K562 (cell line): ENCODE data around the gene TPSAB1. TPM values are rescaled to one million over a fixed set of nuclear protein-coding genes. Genes with fewer than 3 reads are reported as not detected.

ENCODE experiments used
- ATAC-seq: fragments of 200-7000 bp; cut with Tn5 transposase; 3 replicates; pipeline ENCODE4 v1.9.1; 2020; ENCODE audit warnings: moderate library complexity
- BruUV-seq: library from RNA; stranded (reverse); fragments of 400-500 nt; replicated peaks from 2 replicates; lab custom pipeline; 2021; lab: Mats Ljungman, UMichigan
- CTCF ChIA-PET: fragments of 300-600 bp; formaldehyde crosslinking; extraction: SDS; loops from one replicate; lab custom pipeline; 2021; ENCODE audit warnings: low intra/inter-chr PET ratio; lab: Yijun Ruan, JAX
- POLR2A ChIA-PET: fragments of 300-600, 350-650 bp; sonication (Branson Sonifier 250); formaldehyde crosslinking; extraction: SDS; loops from one replicate; lab custom pipeline; 2021; ENCODE audit warnings: antibody characterized with exemption, inconsistent platforms; lab: Yijun Ruan, JAX
- DNase-seq, 4 experiments: peaks; one replicate each; pipeline versions ENCODE4 v3.0.0 to v3.0.0-alpha.2; 2011 to 2018; ENCODE audit warnings: low spot score in 3 of 4, mixed read lengths in 3 of 4; ENCODE audit errors: extremely low read depth in 1 of 4
- FAIRE-seq: peaks from 2 replicates; lab custom pipeline; 2011; peaks lifted over from hg19 to GRCh38; lab: Jason Lieb, UNC
- H2AFZ ChIP-seq: 2 replicates; pipeline ENCODE4 v1.6.0; 2011; ENCODE audit warnings: low read depth, low read length, control low read depth, inconsistent platforms
- H3K27ac ChIP-seq: fragments of 200-600 bp; 3 replicates; pipeline ENCODE4 v1.8.0; 2011; ENCODE audit warnings: low read depth, mild to moderate bottlenecking, control low read depth, inconsistent platforms, low read length, moderate library complexity, mixed read lengths; ENCODE audit errors: extremely low read depth
- H3K27me3 ChIP-seq, 2 experiments: fragments of 300-600 bp in 1 of 2; 2 replicates in 1 of 2; 3 replicates in 1 of 2; pipeline versions ENCODE4 v1.6.0 to v1.8.0; 2011; ENCODE audit warnings: inconsistent platforms in 2 of 2, low read length in 2 of 2, mild to moderate bottlenecking in 1 of 2, mixed read lengths in 1 of 2, moderate library complexity in 1 of 2; ENCODE audit not compliant: control insufficient read depth in 2 of 2, insufficient read depth in 2 of 2
- H3K36me3 ChIP-seq: fragments of 300-600 bp; 3 replicates; pipeline ENCODE4 v1.8.0; 2011; ENCODE audit warnings: mild to moderate bottlenecking, low read length, inconsistent platforms; ENCODE audit not compliant: control insufficient read depth, insufficient read depth
- H3K4me1 ChIP-seq, 2 experiments: fragments of 200-600 bp in 1 of 2; replicated peaks in 1 of 2; 2 replicates in 1 of 2; 3 replicates in 1 of 2; pipeline versions ENCODE4 v1.5.1 to v1.8.0; 2011; ENCODE audit warnings: inconsistent platforms in 2 of 2, low read length in 2 of 2, mild to moderate bottlenecking in 1 of 2, mixed read lengths in 1 of 2, moderate library complexity in 1 of 2; ENCODE audit not compliant: control insufficient read depth in 2 of 2, insufficient read depth in 2 of 2
- H3K4me2 ChIP-seq: 2 replicates; pipeline ENCODE4 v1.6.1; 2011; ENCODE audit warnings: low read length, control low read depth, inconsistent platforms, mixed read lengths; ENCODE audit not compliant: insufficient read depth
- H3K4me3 ChIP-seq: fragments of 200-600 bp; sonication (generic), shearing (Covaris generic); 2 replicates; pipeline ENCODE4 v1.5.1; 2016; ENCODE audit warnings: control low read depth, inconsistent platforms
- H3K79me2 ChIP-seq: fragments of 200-600 bp; 3 replicates; pipeline ENCODE4 v1.8.0; 2011; ENCODE audit warnings: low read length, inconsistent platforms; ENCODE audit not compliant: control insufficient read depth, insufficient read depth
- H3K9ac ChIP-seq, 2 experiments: 2 replicates each; pipeline versions ENCODE4 v1.6.0 to v1.6.1; 2011; ENCODE audit warnings: low read depth in 2 of 2, low read length in 2 of 2, control low read depth in 1 of 2, inconsistent platforms in 1 of 2, mild to moderate bottlenecking in 1 of 2, mixed read lengths in 1 of 2; ENCODE audit not compliant: insufficient read depth in 1 of 2
- H3K9me1 ChIP-seq: one replicate; pipeline ENCODE4 v1.6.0; 2011; ENCODE audit warnings: inconsistent platforms, mild to moderate bottlenecking, low read length, moderate library complexity; ENCODE audit not compliant: control insufficient read depth, insufficient read depth
- H3K9me3 ChIP-seq: replicated peaks from 2 replicates; pipeline ENCODE4 v1.5.1; 2011; ENCODE audit warnings: low read depth, low read length, inconsistent platforms; ENCODE audit not compliant: control insufficient read depth, insufficient read depth
- H4K20me1 ChIP-seq: replicated peaks from 2 replicates; pipeline ENCODE4 v1.6.1; 2011; ENCODE audit warnings: low read length, inconsistent platforms, mixed read lengths; ENCODE audit not compliant: control insufficient read depth, insufficient read depth
- WGBS: fragments of 100-300 bp; shearing (Covaris generic); methylation state at CpG from one replicate; pipeline ENCODE4 v1.1.6; 2016; ENCODE audit warnings: low coverage, mixed read lengths; ENCODE audit not compliant: insufficient coverage; ENCODE audit errors: missing lambda C conversion rate; 5-methylcytosine and 5-hydroxymethylcytosine counted together
- in situ Hi-C: fragments of 300-500 bp; cut with MboI; formaldehyde crosslinking; loops from 4 replicates; pipeline ENCODE4 v1.15.0; 2018; ENCODE audit warnings: inconsistent platforms, mixed read lengths
- intact Hi-C: fragments of 100-400 bp; cut with micrococcal nuclease; formaldehyde crosslinking; loops from 2 replicates; pipeline ENCODE4 v1.14.2; 2022
- polyA plus RNA-seq, 8 experiments: library from polyadenylated mRNA; depleted of rRNA in 4 of 8; stranded (reverse) in 5 of 8; unstranded in 3 of 8; fragments of >200 nt; fragmentation: Nextera tagmentation in 2 of 8; fragmentation: Illumina TruSeq in 1 of 8; extraction: Ambion mirVana in 2 of 8; extraction: Trizol in 1 of 8; gene quantifications; 2 replicates each; pipeline versions ENCODE4 v1.2.1 to v1.2.3, GENCODE V29; 2011 to 2014; ENCODE audit warnings: inconsistent platforms in 1 of 8, missing spikeins in 1 of 8
- total RNA-seq, 7 experiments: library from RNA; depleted of rRNA in 6 of 7; stranded (reverse); fragments of >200 nt in 6 of 7; fragmentation: Illumina TruSeq in 2 of 7; extraction: Trizol in 2 of 7; gene quantifications; 2 replicates each; pipeline versions ENCODE4 v1.2.1 to v1.2.3, GENCODE V29; 2011 to 2021; ENCODE audit warnings: low replicate concordance in 1 of 7
- TF ChIP-seq, protein P1 (sequence below): IDR thresholded peaks from 2 replicates; pipeline ENCODE4 v1.6.1; 2011; ENCODE audit not compliant: insufficient read length; ENCODE audit errors: extremely low read depth
- TF ChIP-seq, protein P2 (sequence below): sonication (generic); formaldehyde crosslinking; IDR thresholded peaks from 2 replicates; pipeline ENCODE4 v1.8.0; 2022; ENCODE audit warnings: missing genetic modification reagents, mild to moderate bottlenecking, moderate library complexity, borderline replicate concordance

The TPSAB1 gene
- total and polyA plus RNA-seq, 9 of the 15 experiments (the other 6 are each of a cell fraction or from before 2014, with no cell fraction given): not detected

DNA sequence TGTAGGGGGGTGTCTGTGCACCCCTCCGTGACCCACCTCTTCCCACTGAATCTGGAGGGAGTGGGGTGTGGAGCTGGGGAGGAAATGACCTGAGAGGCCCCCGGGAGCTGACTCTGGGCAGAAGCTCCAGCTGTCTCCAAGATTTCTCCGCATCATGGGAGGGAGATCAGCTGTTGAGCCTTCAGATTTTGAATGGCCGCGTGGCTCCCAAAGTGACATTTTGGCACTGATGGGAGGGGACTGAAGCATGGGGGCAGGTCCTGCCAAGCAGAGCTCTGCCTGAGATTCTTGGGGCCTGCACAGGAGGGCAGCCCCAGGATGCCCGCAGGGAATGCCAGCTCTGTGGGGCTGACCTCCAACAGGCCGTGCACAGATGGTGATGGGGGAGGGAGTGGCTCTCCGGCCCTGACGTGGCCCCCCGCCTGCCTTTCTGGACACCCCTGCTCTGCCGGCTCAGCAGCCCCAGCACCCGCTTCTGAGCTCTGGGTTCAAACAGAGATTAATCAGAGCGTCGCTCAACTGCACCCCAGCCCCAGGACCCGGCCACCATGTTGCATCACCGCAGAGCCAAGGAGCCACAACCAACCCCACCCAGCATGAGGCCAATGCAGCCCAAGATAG, 43.6 kb downstream of the TPSAB1 start:
- intact Hi-C loops: no loop called here
- CTCF ChIA-PET: no interaction called here
- no peak for DNase-seq
- in situ Hi-C loops: no loop called here
- Histone ChIP-seq H3K4me2 (no peak overlapping the region), H3K79me2 (no peaks in the 10 kb centered on the region), H2AFZ (no peak overlapping the region), H3K27ac (no peak overlapping the region), H3K4me1 (peaks cover 0 to 62% of the 10 kb centered on the region in 2 experiments; a peak in 3 of 5 replicates), H3K9me3 (no peaks in the 10 kb centered on the region), H3K9me1 (no peaks in the 10 kb centered on the region), H3K4me3 (no peak overlapping the region), H4K20me1 (0 out of 2 replicates have a peak, but pooled peaks cover 3% of the 10 kb centered on the region), H3K9ac (no peak overlapping the region; a peak in 1 of 4 replicates), H3K27me3 (peaks cover 47 to 83% of the 10 kb centered on the region in 2 experiments), H3K36me3 (no peaks in the 10 kb centered on the region)
- POLR2A ChIA-PET: interaction anchor here (0.5 to 1.2 kb wide), 5 partner anchors 9 to 1851 kb away, joined by 3 read pairs; partner anchors contain the start of gene ZNF213
- TF ChIP-seq, protein P1, sequence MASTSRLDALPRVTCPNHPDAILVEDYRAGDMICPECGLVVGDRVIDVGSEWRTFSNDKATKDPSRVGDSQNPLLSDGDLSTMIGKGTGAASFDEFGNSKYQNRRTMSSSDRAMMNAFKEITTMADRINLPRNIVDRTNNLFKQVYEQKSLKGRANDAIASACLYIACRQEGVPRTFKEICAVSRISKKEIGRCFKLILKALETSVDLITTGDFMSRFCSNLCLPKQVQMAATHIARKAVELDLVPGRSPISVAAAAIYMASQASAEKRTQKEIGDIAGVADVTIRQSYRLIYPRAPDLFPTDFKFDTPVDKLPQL: no peak
- TF ChIP-seq, protein P2, sequence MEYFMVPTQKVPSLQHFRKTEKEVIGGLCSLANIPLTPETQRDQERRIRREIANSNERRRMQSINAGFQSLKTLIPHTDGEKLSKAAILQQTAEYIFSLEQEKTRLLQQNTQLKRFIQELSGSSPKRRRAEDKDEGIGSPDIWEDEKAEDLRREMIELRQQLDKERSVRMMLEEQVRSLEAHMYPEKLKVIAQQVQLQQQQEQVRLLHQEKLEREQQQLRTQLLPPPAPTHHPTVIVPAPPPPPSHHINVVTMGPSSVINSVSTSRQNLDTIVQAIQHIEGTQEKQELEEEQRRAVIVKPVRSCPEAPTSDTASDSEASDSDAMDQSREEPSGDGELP (CRISPR knock-in tag): peak; percentile 74
- no peak for FAIRE-seq
- BruUV-seq: no TSS peak
- ATAC-seq: no peak
- whole genome bisulfite sequencing: 5% methylated on average over 11 of the region's 16 CpGs
